GM12865 (cell line): ENCODE results near the gene SRPK3.

Source experiments
- DNase-seq: peaks from one replicate; pipeline ENCODE4 v3.0.0; 2010; ENCODE audit warnings: low read depth
- H3K4me3 ChIP-seq: 2 replicates; pipeline ENCODE4 v1.5.1; 2011; ENCODE audit warnings: mild to moderate bottlenecking, low read depth, low read length, control low read depth
- CTCF ChIP-seq: IDR thresholded peaks from 2 replicates; pipeline ENCODE4 v1.5.1; 2011; ENCODE audit warnings: low read length, control low read depth, low read depth, inconsistent platforms; ENCODE audit not compliant: insufficient read depth; ENCODE audit errors: missing control alignments

SRPK3 gene

DNA sequence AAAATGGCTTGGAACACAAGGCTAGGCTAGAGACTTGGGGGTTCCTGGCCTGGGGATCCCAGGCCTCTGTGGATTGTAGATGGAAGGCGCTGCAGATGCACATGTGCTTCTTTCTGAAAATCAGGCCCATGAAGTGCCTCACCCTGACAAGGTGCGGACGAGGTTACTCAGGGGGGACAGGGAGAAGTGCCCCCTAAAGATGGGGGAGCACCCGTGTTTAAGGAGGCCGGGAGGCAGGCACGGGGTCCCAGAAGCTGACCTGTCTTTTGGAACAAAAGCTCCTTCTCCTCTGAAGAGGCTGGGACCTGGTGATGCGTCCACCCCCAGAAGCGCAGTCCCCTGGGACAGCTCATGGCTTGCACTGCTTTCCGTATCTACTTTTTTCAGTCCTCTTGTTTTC, 47.1 kb downstream of the SRPK3 start:
- DNase-seq: no peak
- no peak overlapping the region for H3K4me3 ChIP-seq
- TF ChIP-seq CTCF: no peak

DNA sequence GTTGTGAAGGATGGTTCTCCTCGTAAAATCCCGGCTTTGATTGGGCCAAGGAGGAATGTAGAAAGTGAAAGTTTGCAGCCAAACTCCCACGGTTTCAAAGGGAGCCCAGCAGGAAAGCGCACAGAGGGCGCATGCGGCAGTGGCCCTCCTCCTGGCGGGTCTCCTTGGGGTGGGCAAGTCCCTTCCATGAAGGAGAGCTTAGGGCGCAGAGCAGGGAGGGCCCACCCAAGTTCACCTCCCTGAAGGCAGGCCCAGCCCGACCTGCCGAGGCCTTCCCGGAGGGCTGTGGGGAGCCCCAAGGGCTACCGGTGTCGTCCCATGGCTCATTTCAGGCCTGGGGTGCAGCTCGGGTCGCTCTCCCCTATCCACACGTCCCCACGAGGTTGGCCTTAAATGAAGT, 47.5 kb downstream of the SRPK3 start:
- no peak for DNase-seq
- no peak for TF ChIP-seq CTCF
- no peak overlapping the region for H3K4me3 ChIP-seq

DNA sequence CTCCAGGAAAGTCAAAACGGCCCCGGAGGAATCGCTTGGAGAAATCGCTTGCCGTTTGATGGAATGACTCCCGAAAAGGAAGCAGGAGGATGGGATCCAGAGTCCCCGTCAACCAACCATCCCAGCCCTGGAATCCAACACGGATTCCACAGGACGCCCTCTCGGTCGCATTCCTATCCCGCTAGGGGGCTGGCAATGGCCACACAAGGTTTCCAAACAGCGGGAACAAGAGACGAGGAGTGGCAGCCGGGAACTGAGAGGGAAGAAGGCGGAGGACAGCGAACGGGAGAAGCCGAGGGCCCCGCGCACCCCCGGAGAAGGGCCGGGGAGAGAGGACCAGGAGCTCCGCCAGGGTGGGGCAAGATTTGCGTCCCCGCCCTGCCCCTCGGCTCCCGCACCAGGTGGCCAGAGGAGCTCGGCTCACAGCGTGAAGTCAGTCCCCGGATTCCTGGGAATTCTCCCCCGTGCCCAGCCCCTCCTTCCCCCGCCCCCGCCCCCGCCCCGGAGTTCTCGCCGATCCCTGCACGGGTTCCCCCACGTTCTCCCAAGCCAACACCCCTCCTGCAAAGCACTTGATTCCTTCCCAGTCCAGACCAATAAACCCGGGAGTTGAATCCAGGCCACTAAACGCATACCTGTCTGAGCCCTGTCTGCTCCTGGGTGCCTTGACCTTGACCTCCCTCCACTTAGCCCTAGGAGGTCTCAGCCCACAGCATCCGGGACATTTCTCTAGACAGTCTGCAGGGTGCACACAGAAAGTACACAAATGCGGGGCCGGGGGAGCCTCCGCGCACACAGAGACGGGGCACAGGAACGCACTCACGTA, 48.1 kb downstream of the SRPK3 start:
- TF ChIP-seq CTCF: no peak
- H3K4me3 ChIP-seq: no peak overlapping the region
- no peak for DNase-seq

DNA sequence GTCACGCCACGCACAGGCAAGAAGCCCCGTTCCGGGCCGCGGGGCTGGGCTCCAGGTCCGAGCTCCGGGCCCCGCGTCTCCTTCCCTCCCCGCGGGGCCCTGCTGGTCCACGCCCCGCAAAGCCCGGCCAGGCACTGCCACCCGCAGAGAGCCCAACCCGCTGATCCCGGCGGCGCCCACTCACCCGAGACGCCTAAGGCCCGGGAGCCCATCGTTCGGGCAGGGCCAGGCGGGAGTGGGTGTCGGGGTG, 48.6 kb downstream of the SRPK3 start:
- TF ChIP-seq CTCF: no peak
- DNase-seq: no peak
- no peak overlapping the region for H3K4me3 ChIP-seq

- DNase-seq: no peak
- H3K4me3 ChIP-seq: no peak within 1 kb of the TSS
- TF ChIP-seq CTCF: no peak
Measured at GRCh38 chrX:153829799-153830639, 49.2 kb downstream of the SRPK3 start, which contains the start of gene PDZD4. Gene PDZD4 (minus strand): TSS chrX:153830544. CDS start chrX:153830298, 246 bp downstream.

GRCh38 chrX:153830640-153831428, 50.0 kb downstream of the SRPK3 start:
- TF ChIP-seq CTCF: no peak

More at GRCh38 chrX:153830640-153831428, 50.0 kb downstream of the SRPK3 start:
- H3K4me3 ChIP-seq: no peak overlapping the region
- no peak for DNase-seq
